Immature natural killer cell (primary cell): ENCODE data around the gene HLA-DMA. TPM values are rescaled to one million over a fixed set of nuclear protein-coding genes. Genes with fewer than 3 reads are reported as not detected.
A peak's percentile ranks its signal among the peaks of the same experiment; 100 is the strongest.

Source experiments
- DNase-seq, 3 donors: peaks; one replicate each; pipeline ENCODE4 v3.0.0; 2022; ENCODE audit warnings: mixed read lengths in 1 of 3
- H3K27ac Mint-ChIP-seq, 6 donors: one replicate each; pipeline ENCODE4 v1.8.0; 2020; ENCODE audit warnings: mixed read lengths in 6 of 6, mild to moderate bottlenecking in 5 of 6, inconsistent platforms in 4 of 6, moderate library complexity in 3 of 6
- H3K27me3 Mint-ChIP-seq, 3 donors: one replicate each; pipeline ENCODE4 v1.8.0; 2020 to 2021; ENCODE audit warnings: low read depth in 3 of 3, mild to moderate bottlenecking in 3 of 3, mixed read lengths in 3 of 3, moderate library complexity in 3 of 3, inconsistent platforms in 1 of 3
- H3K36me3 Mint-ChIP-seq, 3 donors: one replicate each; pipeline ENCODE4 v1.8.0; 2020; ENCODE audit warnings: mixed read lengths in 3 of 3, inconsistent platforms in 2 of 3, mild to moderate bottlenecking in 2 of 3
- H3K4me1 Mint-ChIP-seq, 2 donors: one replicate each; pipeline ENCODE4 v1.8.0; 2020; ENCODE audit warnings: inconsistent platforms in 2 of 2, mild to moderate bottlenecking in 2 of 2, mixed read lengths in 2 of 2, moderate library complexity in 1 of 2
- H3K4me3 Mint-ChIP-seq, 5 donors: one replicate each; pipeline ENCODE4 v1.8.0; 2020; ENCODE audit warnings: mild to moderate bottlenecking in 5 of 5, mixed read lengths in 5 of 5, inconsistent platforms in 3 of 5, moderate library complexity in 3 of 5
- H3K9me3 Mint-ChIP-seq, 6 donors: one replicate each; pipeline ENCODE4 v1.8.0; 2020; ENCODE audit warnings: mild to moderate bottlenecking in 6 of 6, mixed read lengths in 6 of 6, inconsistent platforms in 4 of 6, moderate library complexity in 3 of 6
- polyA plus RNA-seq, 3 donors: library from polyadenylated mRNA; unstranded; fragments of 300-500 nt; fragmentation: Illumina TruSeq; gene quantifications; one replicate each; pipeline ENCODE4 v1.2.3, GENCODE V29; 2021

The HLA-DMA gene
- polyA plus RNA-seq, 3 donors from 2014 or later: 39.2 to 78.7 (median 69.7) TPM

- Mint-ChIP-seq H3K36me3 (peaks cover 36 to 49% (median 44%) of the 10 kb centered on the region in 3 donors), H3K4me3 (peak overlapping the region; percentile 92 to 99 (median 95)), H3K27ac (peak overlapping the region; percentile 98 to 100 (median 100)), H3K4me1 (peaks cover 58 to 65% of the 10 kb centered on the region in 2 donors), H3K27me3 (peaks cover 48 to 64% (median 64%) of the 10 kb centered on the region in 3 donors), H3K9me3 (peaks cover 0 to 2% (median 0%) of the 10 kb centered on the region in 6 donors)
- DNase-seq: peak; percentile 99 to 100 (median 100)
Measured at GRCh38 chr6:32971581-32972352, 18.9 kb upstream of the HLA-DMA start.

GRCh38 chr6:32971242-32971580 is 18.3 kb upstream of the HLA-DMA start:
- Mint-ChIP-seq H3K27me3 (peaks cover 48 to 64% (median 63%) of the 10 kb centered on the region in 3 donors), H3K27ac (peak overlapping the region; percentile 98 to 100 (median 100)), H3K9me3 (peaks cover 0 to 2% (median 0%) of the 10 kb centered on the region in 6 donors), H3K4me1 (peaks cover 58 to 64% of the 10 kb centered on the region in 2 donors), H3K36me3 (peaks cover 30 to 43% (median 40%) of the 10 kb centered on the region in 3 donors), H3K4me3 (peak overlapping the region; percentile 92 to 99 (median 95))
- DNase-seq: no peak

GRCh38 chr6:32970413-32971241 is 17.7 kb upstream of the HLA-DMA start:
- Mint-ChIP-seq H3K4me3 (peak overlapping the region; percentile 92 to 99 (median 95)), H3K4me1 (peaks cover 58 to 64% of the 10 kb centered on the region in 2 donors), H3K36me3 (peaks cover 24 to 37% (median 34%) of the 10 kb centered on the region in 3 donors), H3K9me3 (peaks cover 0 to 2% (median 0%) of the 10 kb centered on the region in 6 donors), H3K27me3 (peaks cover 47 to 64% (median 62%) of the 10 kb centered on the region in 3 donors), H3K27ac (peak overlapping the region; percentile 98 to 100 (median 100))
- DNase-seq: peak; percentile 69 to 73 (median 69)

- Mint-ChIP-seq H3K9me3 (peaks cover 0 to 2% (median 0%) of the 10 kb centered on the region in 6 donors), H3K4me1 (peaks cover 58 to 60% of the 10 kb centered on the region in 2 donors), H3K27me3 (peaks cover 46 to 63% (median 60%) of the 10 kb centered on the region in 3 donors), H3K4me3 (peak overlapping the region; percentile 92 to 99 (median 94)), H3K36me3 (peaks cover 17 to 29% (median 26%) of the 10 kb centered on the region in 3 donors), H3K27ac (peak overlapping the region; percentile 94 to 100 (median 96))
- DNase-seq: peak; percentile 64 to 68 (median 67)
Measured at GRCh38 chr6:32969685-32970412, 17.0 kb upstream of the HLA-DMA start.

GRCh38 chr6:32968867-32969684 is 16.2 kb upstream of the HLA-DMA start:
- peak; percentile 47 to 52 (median 51) for DNase-seq
- Mint-ChIP-seq H3K4me3 (peak overlapping the region; percentile 92 to 99 (median 94)), H3K36me3 (peaks cover 12 to 25% (median 21%) of the 10 kb centered on the region in 3 donors), H3K4me1 (peaks cover 53 to 57% of the 10 kb centered on the region in 2 donors), H3K9me3 (peaks cover 0 to 2% (median 0%) of the 10 kb centered on the region in 6 donors), H3K27ac (peak overlapping the region; percentile 94 to 100 (median 96)), H3K27me3 (peaks cover 46 to 60% (median 60%) of the 10 kb centered on the region in 3 donors)

- peaks cover 6 to 17% (median 14%) of the 10 kb centered on the region in 3 donors for H3K36me3 Mint-ChIP-seq
- peak within 1 kb of the TSS; percentile 95 to 100 (median 96) for H3K27ac Mint-ChIP-seq
- peaks cover 0 to 2% (median 0%) of the 10 kb centered on the region in 6 donors for H3K9me3 Mint-ChIP-seq
- peak within 1 kb of the TSS; percentile 92 to 99 (median 94) for H3K4me3 Mint-ChIP-seq
- peaks cover 44 to 53% (median 53%) of the 10 kb centered on the region in 3 donors for H3K27me3 Mint-ChIP-seq
- H3K4me1 Mint-ChIP-seq: peaks cover 47 to 57% of the 10 kb centered on the region in 2 donors
- peak; percentile 99 for DNase-seq
Measured at GRCh38 chr6:32968093-32968866, 15.4 kb upstream of the HLA-DMA start, which contains the start of gene BRD2. Gene BRD2, plus strand, starts transcription at chr6:32968594. Its CDS starts 4,305 bp downstream, at chr6:32972899.

DNA sequence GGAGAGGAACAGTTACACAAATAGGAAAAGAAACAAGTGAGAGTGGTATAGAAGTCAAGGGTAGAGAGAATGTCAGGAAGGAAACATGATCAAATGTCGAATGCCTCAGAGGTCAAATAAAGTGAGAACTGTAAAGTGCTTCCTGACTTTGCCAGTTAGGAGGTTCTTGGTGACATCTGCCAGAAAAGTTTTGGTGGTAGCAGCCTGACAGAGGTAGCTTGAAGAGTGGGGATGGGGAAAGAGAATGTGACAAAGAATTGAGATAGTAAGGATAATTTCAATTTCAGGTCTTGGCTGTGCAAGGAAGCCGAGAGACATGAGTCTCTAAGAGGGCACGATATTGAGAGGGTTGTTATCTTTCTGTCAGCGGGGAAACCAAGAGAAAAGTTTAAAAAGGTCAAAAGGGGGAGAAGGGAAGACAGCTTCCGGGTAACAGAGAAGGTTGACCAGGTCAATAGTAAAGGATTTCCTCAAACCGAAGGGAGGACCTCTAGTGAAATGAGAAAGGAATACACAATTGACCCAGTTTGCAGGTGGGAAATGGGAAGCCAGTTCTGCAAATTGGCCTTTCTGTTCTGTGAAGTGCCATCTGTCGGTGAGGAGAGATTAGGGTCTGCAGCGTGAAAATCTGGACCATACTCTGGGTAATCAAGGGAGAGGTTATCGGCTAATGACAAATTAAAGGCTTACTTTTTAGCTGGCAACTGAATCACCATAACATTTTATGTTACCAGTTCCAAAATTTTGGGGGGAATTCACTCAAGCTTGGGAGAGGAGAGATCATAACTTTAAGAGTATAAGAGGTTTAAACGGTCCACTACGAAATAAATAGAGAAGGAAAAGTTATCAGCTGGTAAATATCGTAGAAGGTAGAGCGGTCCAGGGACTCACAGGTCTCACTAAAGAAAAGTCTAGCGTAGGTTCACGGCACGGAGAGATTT is 14.5 kb upstream of the HLA-DMA start:
- peaks cover 0 to 8% (median 5%) of the 10 kb centered on the region in 3 donors for H3K36me3 Mint-ChIP-seq
- peak in 2 of 3 donors; percentile 41 to 44 for DNase-seq
- no peaks in the 10 kb centered on the region for H3K9me3 Mint-ChIP-seq
- peaks cover 36 to 45% (median 44%) of the 10 kb centered on the region in 3 donors for H3K27me3 Mint-ChIP-seq
- H3K27ac Mint-ChIP-seq: peak overlapping the region; percentile 90 to 100 (median 95)
- peak overlapping the region; percentile 90 to 99 (median 94) for H3K4me3 Mint-ChIP-seq
- H3K4me1 Mint-ChIP-seq: peaks cover 45 to 57% of the 10 kb centered on the region in 2 donors

GRCh38 chr6:32964776-32965175 is 11.9 kb upstream of the HLA-DMA start:
- H3K36me3 Mint-ChIP-seq: peaks cover 0 to 3% (median 0%) of the 10 kb centered on the region in 3 donors
- H3K9me3 Mint-ChIP-seq: no peaks in the 10 kb centered on the region
- DNase-seq: no peak
- H3K27ac Mint-ChIP-seq: peak overlapping the region in 4 of 6 donors; percentile 42 to 95 (median 86)
- H3K4me3 Mint-ChIP-seq: no peak overlapping the region
- H3K27me3 Mint-ChIP-seq: peaks cover 12 to 21% (median 19%) of the 10 kb centered on the region in 3 donors
- H3K4me1 Mint-ChIP-seq: peaks cover 36 to 72% of the 10 kb centered on the region in 2 donors

DNA sequence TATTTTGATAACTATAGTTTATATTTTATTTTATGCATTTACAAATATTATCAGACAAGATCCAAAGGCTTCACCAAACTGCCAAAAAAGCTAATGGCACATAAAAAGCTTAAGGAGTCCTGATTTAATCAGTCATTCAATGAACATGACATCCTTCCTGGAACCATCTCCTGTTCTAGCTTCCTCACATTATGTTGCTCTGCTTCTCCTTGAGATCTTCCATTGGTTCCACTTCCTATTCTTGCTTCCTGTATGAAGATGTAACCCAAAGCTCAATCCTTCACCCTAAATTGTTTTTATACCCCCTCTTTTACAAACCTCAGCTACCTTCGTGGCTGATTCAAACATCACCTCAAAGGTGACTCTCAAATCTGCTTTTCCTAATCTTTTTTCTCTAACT is 11.0 kb upstream of the HLA-DMA start:
- H3K4me3 Mint-ChIP-seq: no peak overlapping the region
- peak overlapping the region in 4 of 6 donors; percentile 5 to 65 (median 44) for H3K27ac Mint-ChIP-seq
- peaks cover 0 to 3% (median 0%) of the 10 kb centered on the region in 3 donors for H3K36me3 Mint-ChIP-seq

GRCh38 chr6:32962213-32962826 is 9.4 kb upstream of the HLA-DMA start:
- peak overlapping the region in 2 of 6 donors; percentile 58 to 60 for H3K27ac Mint-ChIP-seq
- peaks cover 0 to 5% (median 3%) of the 10 kb centered on the region in 3 donors for H3K36me3 Mint-ChIP-seq
- no peak for DNase-seq
- H3K4me3 Mint-ChIP-seq: no peak overlapping the region
- H3K9me3 Mint-ChIP-seq: no peaks in the 10 kb centered on the region
- peaks cover 26 to 65% of the 10 kb centered on the region in 2 donors for H3K4me1 Mint-ChIP-seq
- H3K27me3 Mint-ChIP-seq: no peaks in the 10 kb centered on the region

More for the DNA sequence above, 11.0 kb upstream of the HLA-DMA start:
- Mint-ChIP-seq H3K27me3 (peaks cover 7 to 12% (median 11%) of the 10 kb centered on the region in 3 donors), H3K4me1 (peaks cover 32 to 72% of the 10 kb centered on the region in 2 donors), H3K9me3 (no peaks in the 10 kb centered on the region)
- DNase-seq: no peak
